H1 (cell line): ENCODE data around the gene UCMA. TPM values are rescaled to one million over a fixed set of nuclear protein-coding genes. Genes with fewer than 3 reads are reported as not detected.

Experiments
- CTCF ChIA-PET: fragments of 300-600 bp; sonication (Branson Sonifier 250); formaldehyde crosslinking; loops from one replicate; lab custom pipeline; 2021; ENCODE audit not compliant: partially characterized antibody; lab: Charles Lee
- POLR2A ChIA-PET: fragments of 300-600 bp; sonication (Branson Sonifier 250); formaldehyde crosslinking; loops from one replicate; lab custom pipeline; 2021; ENCODE audit warnings: inconsistent platforms; ENCODE audit not compliant: partially characterized antibody; lab: Charles Lee
- DNase-seq, 2 experiments: peaks; one replicate each; pipeline versions ENCODE4 v3.0.0 to v3.0.0-alpha.2; 2010 to 2022; ENCODE audit warnings: low spot score in 2 of 2, low read depth in 1 of 2, mixed read lengths in 1 of 2
- FAIRE-seq: peaks from 2 replicates; lab custom pipeline; 2011; peaks lifted over from hg19 to GRCh38; lab: Jason Lieb, UNC
- H2AFZ ChIP-seq: 2 replicates; pipeline ENCODE4 v1.8.1; 2012; ENCODE audit warnings: low read length, inconsistent platforms
- H2AK5ac ChIP-seq: 2 replicates; pipeline ENCODE4 v1.6.1; 2013; ENCODE audit warnings: low read depth, low read length
- H2BK120ac ChIP-seq: replicated peaks from 2 replicates; pipeline ENCODE3; 2013; ENCODE audit warnings: low read depth, low read length, inconsistent platforms
- H2BK12ac ChIP-seq: 2 replicates; pipeline ENCODE4 v1.6.1; 2013; ENCODE audit warnings: low read depth, low read length
- H2BK15ac ChIP-seq: 2 replicates; pipeline ENCODE4 v1.6.1; 2013; ENCODE audit warnings: low read length
- H2BK20ac ChIP-seq: 2 replicates; pipeline ENCODE4 v1.6.1; 2013; ENCODE audit warnings: low read length
- H2BK5ac ChIP-seq: 2 replicates; pipeline ENCODE4 v1.6.1; 2013; ENCODE audit warnings: low read depth, low read length
- H3K14ac ChIP-seq: 2 replicates; pipeline ENCODE4 v1.6.1; 2013; ENCODE audit warnings: inconsistent platforms; ENCODE audit not compliant: insufficient read length
- H3K18ac ChIP-seq: 2 replicates; pipeline ENCODE4 v1.6.1; 2013; ENCODE audit warnings: low read length; ENCODE audit errors: extremely low read depth
- H3K23ac ChIP-seq: 2 replicates; pipeline ENCODE4 v1.6.1; 2013; ENCODE audit warnings: inconsistent platforms; ENCODE audit not compliant: insufficient read length
- H3K23me2 ChIP-seq: 2 replicates; pipeline ENCODE4 v1.6.1; 2013; ENCODE audit warnings: low read depth, low read length
- H3K27ac ChIP-seq: 2 replicates; pipeline ENCODE4 v1.6.1; 2011; ENCODE audit warnings: low read depth, low read length, inconsistent platforms
- H3K27me3 ChIP-seq, 4 experiments: replicated peaks in 1 of 4; 1 replicate in 1 of 4; 2 replicates in 3 of 4; pipeline versions ENCODE4 v1.6.1 to v1.8.1; 2011 to 2013; ENCODE audit warnings: low read length in 3 of 4, mild to moderate bottlenecking in 3 of 4, inconsistent platforms in 2 of 4, mixed read lengths in 2 of 4, moderate library complexity in 1 of 4; ENCODE audit not compliant: control insufficient read depth in 3 of 4, insufficient read depth in 3 of 4; ENCODE audit errors: extremely low read depth in 1 of 4
- H3K36me3 ChIP-seq, 4 experiments: 2 replicates each; pipeline versions ENCODE4 v1.6.1 to v1.8.1; 2011 to 2013; ENCODE audit warnings: mild to moderate bottlenecking in 4 of 4, low read length in 3 of 4, moderate library complexity in 2 of 4, control low read depth in 1 of 4, inconsistent platforms in 1 of 4; ENCODE audit not compliant: insufficient read depth in 4 of 4, control insufficient read depth in 2 of 4
- H3K4ac ChIP-seq: replicated peaks from 2 replicates; pipeline ENCODE3; 2013; ENCODE audit warnings: low read length, low read depth, mixed read lengths, inconsistent platforms; ENCODE audit not compliant: insufficient read length
- H3K4me1 ChIP-seq, 4 experiments: replicated peaks in 1 of 4; 1 replicate in 1 of 4; 2 replicates in 3 of 4; pipeline versions ENCODE4 v1.6.1 to v1.8.1; 2011 to 2013; ENCODE audit warnings: low read length in 3 of 4, inconsistent platforms in 2 of 4, mixed read lengths in 1 of 4; ENCODE audit not compliant: insufficient read depth in 4 of 4, control insufficient read depth in 3 of 4
- H3K4me2 ChIP-seq, 2 experiments: 2 replicates each; pipeline versions ENCODE4 v1.6.1 to v1.8.1; 2011 to 2013; ENCODE audit warnings: low read depth in 2 of 2, low read length in 2 of 2, control low read depth in 1 of 2, inconsistent platforms in 1 of 2, mild to moderate bottlenecking in 1 of 2; ENCODE audit not compliant: insufficient read depth in 1 of 2
- H3K4me3 ChIP-seq, 4 experiments: fragments of 200-600, 300-600 bp in 1 of 4; sonication (generic), shearing (Covaris generic), sonication (Bioruptor Twin) in 1 of 4; 2 replicates each; pipeline versions ENCODE4 v1.5.1 to v1.8.1; 2011 to 2016; ENCODE audit warnings: low read length in 4 of 4, low read depth in 3 of 4, control low read depth in 2 of 4, inconsistent platforms in 2 of 4, mild to moderate bottlenecking in 2 of 4, mixed read lengths in 1 of 4, moderate library complexity in 1 of 4; ENCODE audit not compliant: insufficient read depth in 2 of 4; ENCODE audit errors: extremely low read depth in 1 of 4
- H3K56ac ChIP-seq: replicated peaks from 2 replicates; pipeline ENCODE3; 2013; ENCODE audit warnings: low read depth, mild to moderate bottlenecking, mixed read lengths, low read length, inconsistent platforms; ENCODE audit not compliant: insufficient read length
- H3K79me1 ChIP-seq: 2 replicates; pipeline ENCODE4 v1.6.1; 2013; ENCODE audit warnings: low read depth, low read length, control low read depth
- H3K79me2 ChIP-seq, 2 experiments: 2 replicates each; pipeline versions ENCODE4 v1.6.1 to v1.8.1; 2012 to 2013; ENCODE audit warnings: low read length in 2 of 2, mild to moderate bottlenecking in 2 of 2, inconsistent platforms in 1 of 2; ENCODE audit not compliant: insufficient read depth in 2 of 2, control insufficient read depth in 1 of 2
- H3K9ac ChIP-seq, 4 experiments: replicated peaks in 1 of 4; 1 replicate in 1 of 4; 2 replicates in 3 of 4; pipeline versions ENCODE4 v1.6.1 to v1.8.1; 2011 to 2013; ENCODE audit warnings: low read depth in 3 of 4, low read length in 3 of 4, control low read depth in 2 of 4, mild to moderate bottlenecking in 2 of 4, moderate library complexity in 2 of 4, inconsistent platforms in 1 of 4; ENCODE audit errors: extremely low read depth in 1 of 4
- H3K9me3 ChIP-seq, 2 experiments: 2 replicates each; pipeline versions ENCODE4 v1.6.1 to v1.8.1; 2012 to 2013; ENCODE audit warnings: mild to moderate bottlenecking in 2 of 2, moderate library complexity in 2 of 2, control low read depth in 1 of 2, inconsistent platforms in 1 of 2, low read depth in 1 of 2, low read length in 1 of 2, mixed read lengths in 1 of 2; ENCODE audit not compliant: insufficient read depth in 2 of 2
- H4K20me1 ChIP-seq, 2 experiments: replicated peaks in 1 of 2; 2 replicates each; pipeline versions ENCODE3 to v1.8.1; 2011 to 2013; ENCODE audit warnings: inconsistent platforms in 2 of 2, low read length in 2 of 2, mild to moderate bottlenecking in 1 of 2; ENCODE audit not compliant: insufficient read depth in 2 of 2, control insufficient read depth in 1 of 2
- H4K5ac ChIP-seq: 2 replicates; pipeline ENCODE4 v1.6.1; 2013; ENCODE audit warnings: low read length, low read depth, mixed read lengths, inconsistent platforms; ENCODE audit not compliant: insufficient read length
- H4K8ac ChIP-seq: 2 replicates; pipeline ENCODE4 v1.8.0; 2013; ENCODE audit warnings: mild to moderate bottlenecking, moderate library complexity, low read length, inconsistent platforms; ENCODE audit not compliant: insufficient read depth; ENCODE audit errors: extremely low read depth
- H4K91ac ChIP-seq: replicated peaks from 2 replicates; pipeline ENCODE3; 2013; ENCODE audit warnings: low read length, mixed read lengths, inconsistent platforms; ENCODE audit not compliant: insufficient read length
- BACH1 ChIP-seq: IDR thresholded peaks from 2 replicates; pipeline ENCODE4 v1.6.1; 2012; ENCODE audit warnings: low read length, improper control_type of control experiment
- CREB1 ChIP-seq: IDR thresholded peaks from 2 replicates; pipeline ENCODE4 v1.6.1; 2012; ENCODE audit warnings: inconsistent platforms
- CTCF ChIP-seq, 3 experiments: IDR thresholded peaks; 1 replicate in 2 of 3; 2 replicates in 1 of 3; pipeline versions ENCODE4 v1.5.1 to v1.6.1; 2011; ENCODE audit warnings: low read length in 3 of 3, mild to moderate bottlenecking in 3 of 3, inconsistent platforms in 2 of 3, low read depth in 1 of 3, moderate library complexity in 1 of 3; ENCODE audit not compliant: insufficient read depth in 1 of 3; ENCODE audit errors: control extremely low read depth in 1 of 3
- E2F6 ChIP-seq: IDR thresholded peaks from 2 replicates; pipeline ENCODE4 v1.6.1; 2012; ENCODE audit warnings: inconsistent platforms
- EGR1 ChIP-seq: IDR thresholded peaks from 2 replicates; pipeline ENCODE4 v1.6.1; 2011; ENCODE audit warnings: low read depth, low read length, borderline replicate concordance
- EP300 ChIP-seq, 2 experiments: IDR thresholded peaks; 1 replicate in 1 of 2; 2 replicates in 1 of 2; pipeline ENCODE4 v1.6.1; 2011 to 2012; ENCODE audit warnings: low read depth in 2 of 2, low read length in 2 of 2, mild to moderate bottlenecking in 2 of 2, borderline replicate concordance in 1 of 2, inconsistent platforms in 1 of 2, moderate library complexity in 1 of 2
- EZH2 ChIP-seq: fragments of 200-600 bp; sonication (generic); IDR thresholded peaks from 2 replicates; pipeline ENCODE4 v1.7.1; 2012; ENCODE audit warnings: low read depth, mild to moderate bottlenecking, moderate library complexity, low read length, inconsistent platforms; ENCODE audit not compliant: severe bottlenecking
- JUND ChIP-seq: IDR thresholded peaks from 2 replicates; pipeline ENCODE4 v1.6.1; 2011; ENCODE audit warnings: mild to moderate bottlenecking, improper control_type of control experiment, low read length
- KDM4A ChIP-seq: IDR thresholded peaks from one replicate; pipeline ENCODE4 v1.7.1; 2012; ENCODE audit warnings: low read depth, mild to moderate bottlenecking, moderate library complexity, low read length, inconsistent platforms; ENCODE audit not compliant: severe bottlenecking
- RAD21 ChIP-seq, 2 experiments: IDR thresholded peaks in 1 of 2; conservative IDR thresholded peaks in 1 of 2; 2 replicates each; pipeline ENCODE4 v1.6.1; 2011; ENCODE audit warnings: low read depth in 2 of 2, low read length in 2 of 2, improper control_type of control experiment in 1 of 2, inconsistent platforms in 1 of 2, mild to moderate bottlenecking in 1 of 2, moderate library complexity in 1 of 2
- TAF1 ChIP-seq: IDR thresholded peaks from 2 replicates; pipeline ENCODE4 v1.6.1; 2011; ENCODE audit warnings: mild to moderate bottlenecking, low read depth, low read length
- WGBS, 2 experiments: shearing (Covaris generic) in 1 of 2; methylation state at CpG; one replicate each; pipeline versions ENCODE4 v1.1.6 to v1.1.7; 2013 to 2015; ENCODE audit warnings: low lambda C conversion rate in 2 of 2, mixed read lengths in 2 of 2, inconsistent platforms in 1 of 2, low coverage in 1 of 2, missing lambda C conversion rate in 1 of 2; ENCODE audit not compliant: insufficient replicate concordance in 2 of 2, insufficient coverage in 1 of 2, insufficient read length in 1 of 2; ENCODE audit errors: extremely low coverage in 1 of 2, missing lambda C conversion rate in 1 of 2; 5-methylcytosine and 5-hydroxymethylcytosine counted together
- polyA plus RNA-seq, 7 experiments: library from polyadenylated mRNA; depleted of rRNA in 3 of 7; stranded (reverse) in 5 of 7; unstranded in 2 of 7; fragments of >200 nt in 5 of 7; fragments of 200-250 nt in 2 of 7; gene quantifications; 1 replicate in 5 of 7; 2 replicates in 1 of 7; 4 replicates in 1 of 7; pipeline versions ENCODE4 v1.2.1 to v1.2.3, GENCODE V29; 2011 to 2013; ENCODE audit warnings: missing spikeins in 2 of 7, mixed read lengths in 2 of 7
- total RNA-seq: library from RNA; stranded (reverse); fragmentation: NEBNext Ultra II Directional; extraction: Animal tissue kit (Norgen Biotek cat#: 25700); gene quantifications from 2 replicates; pipeline ENCODE4 v1.2.1, GENCODE V29; 2021

Gene UCMA
- total and polyA plus RNA-seq, 2 of the 8 experiments (the other 6 are each of a cell fraction or from before 2014, with no cell fraction given): 1.2 to 4.6 TPM

GRCh38 chr10:13247246-13247645 lies 13.1 kb upstream of the UCMA start:
- CTCF ChIA-PET: interaction anchor here (0.9 to 1.0 kb wide), 2 partner anchors 36 to 56 kb away, joined by 3 to 5 read pairs; no protein-coding TSS in a partner anchor
- H3K36me3 ChIP-seq: no peaks in the 10 kb centered on the region
- POLR2A ChIA-PET: no interaction called here
- no peak overlapping the region for H3K23ac ChIP-seq
- H2BK120ac ChIP-seq: no peak overlapping the region
- H3K4ac ChIP-seq: no peak overlapping the region
- no peaks in the 10 kb centered on the region for H4K20me1 ChIP-seq
- H3K18ac ChIP-seq: no peak overlapping the region
- peak overlapping the region; percentile 11; the same call in 1 of the 2 replicates for H4K8ac ChIP-seq
- H2AFZ ChIP-seq: peak overlapping the region; percentile 91
- no peak overlapping the region for H2BK12ac ChIP-seq
- H4K91ac ChIP-seq: no peak overlapping the region
- no peak overlapping the region for H3K27ac ChIP-seq
- no peaks in the 10 kb centered on the region for H3K27me3 ChIP-seq
- H4K5ac ChIP-seq: no peak overlapping the region
- H3K23me2 ChIP-seq: no peaks in the 10 kb centered on the region
- no peak overlapping the region for H3K56ac ChIP-seq
- no peak for DNase-seq
- H3K4me1 ChIP-seq: no peaks in the 10 kb centered on the region
- no peak overlapping the region for H2AK5ac ChIP-seq
- no peaks in the 10 kb centered on the region for H3K79me1 ChIP-seq
- no peak overlapping the region for H2BK15ac ChIP-seq
- 88% methylated on average over 9 of the region's 9 CpGs; no CpG with 5 or more reads in 1 of the 2 experiments for WGBS, 2 experiments
- H3K79me2 ChIP-seq: no peaks in the 10 kb centered on the region
- no peak overlapping the region for H3K14ac ChIP-seq
- no peak for FAIRE-seq
- H3K9me3 ChIP-seq: no peaks in the 10 kb centered on the region
- no peak overlapping the region for H2BK20ac ChIP-seq
- no peak overlapping the region for H2BK5ac ChIP-seq
- no peak overlapping the region for H3K4me3 ChIP-seq
- H3K9ac ChIP-seq: no peak overlapping the region
- H3K4me2 ChIP-seq: no peak overlapping the region
- TF ChIP-seq KDM4A (no peak), CREB1 (no peak), EZH2 (no peak), JUND (no peak), TAF1 (no peak), E2F6 (no peak), RAD21 (IDR thresholded peaks at IDR 0.05 in 1 of 2, conservative IDR thresholded peaks at IDR 0.05 in 1 of 2; ENCODE audit: low read depth in 2 of 2, low read length in 2 of 2) (no peak), BACH1 (no peak), EP300 (IDR thresholded peaks at IDR 0.05; ENCODE audit: borderline replicate concordance in 1 of 2, low read depth in 2 of 2, low read length in 2 of 2) (no peak), CTCF (IDR thresholded peaks at IDR 0.05; ENCODE audit: control extremely low read depth in 1 of 3, insufficient read depth in 1 of 3, low read depth in 1 of 3, low read length in 3 of 3) (no peak), EGR1 (no peak)
